ENCODE results near the gene ELOB. TPM values are rescaled to one million over a fixed set of nuclear protein-coding genes. Genes with fewer than 3 reads are reported as not detected.

ELOB gene
- total RNA-seq, 1 experiment from 2014 or later = 319 TPM

DNA sequence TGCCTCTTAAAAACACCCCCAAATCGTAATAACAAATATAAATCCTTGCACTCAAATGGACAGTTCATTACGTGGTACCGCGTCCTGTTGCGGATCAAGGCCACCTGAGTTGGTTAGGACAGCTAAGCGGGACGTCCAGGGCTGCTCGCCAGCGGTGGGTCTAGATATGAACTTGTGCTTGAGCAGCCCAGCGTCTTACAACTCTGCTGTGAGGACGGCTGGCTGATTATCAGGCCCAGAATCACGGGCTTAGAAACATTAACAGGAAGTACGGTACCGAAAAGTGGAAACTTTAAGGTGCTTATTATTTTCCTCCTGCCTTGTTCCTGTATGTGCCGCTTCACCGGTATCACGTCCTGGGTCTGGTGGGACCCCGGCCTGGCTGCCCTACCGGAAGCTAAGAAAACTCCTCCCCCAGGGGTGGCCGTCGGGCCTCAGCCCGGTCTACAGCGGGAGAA is 25.5 kb downstream of the ELOB start:
- TF ChIP-seq CTCF (conservative IDR thresholded peaks at IDR 0.05) = no peak
- no peak overlapping the region for H3K23ac ChIP-seq (ENCODE audit: insufficient read length, low read depth, low read length)
- peak overlapping the region; percentile 93 for H3K27ac ChIP-seq (ENCODE audit: insufficient read length, low read depth, low read length)
- no peak overlapping the region for H2BK5ac ChIP-seq (ENCODE audit: insufficient read length, low read length)
- no peak overlapping the region for H2AFZ ChIP-seq (ENCODE audit: low read length)
- Mint-ChIP-seq H3K36me3 (ENCODE audit: insufficient read depth in 1 of 3, low read depth in 3 of 3) (peaks cover 38 to 45% (median 45%) of the 10 kb centered on the region in 3 experiments), H3K4me1 (peaks cover 35 to 41% of the 10 kb centered on the region in 2 experiments), H3K9me3 (peaks cover 0 to 3% of the 10 kb centered on the region in 2 experiments; a peak in 2 of 5 replicates), H3K4me3 (peak overlapping the region; percentile 90 to 94), H3K27me3 (ENCODE audit: low read depth) (peaks cover 2% of the 10 kb centered on the region; the same call in 1 of the 2 replicates), H3K27ac (peak overlapping the region; percentile 99 to 100 (median 99))
- WGBS (ENCODE audit: extremely low coverage, insufficient read length, low lambda C conversion rate) = no CpG with 5 or more reads among the region's 23 CpGs
- DNase-seq = peak; percentile 90
- H3K56ac ChIP-seq (ENCODE audit: insufficient read length, low read depth, low read length) = peak overlapping the region; percentile 69
- peak overlapping the region; percentile 96 for H3K9ac ChIP-seq (ENCODE audit: extremely low read depth, insufficient read length, low read length)
- H2AK5ac ChIP-seq (ENCODE audit: insufficient read length, low read length) = peak overlapping the region; percentile 52
- peaks cover 34% of the 10 kb centered on the region for H3K79me2 ChIP-seq (ENCODE audit: insufficient read depth, low read length)
- H2BK15ac ChIP-seq (ENCODE audit: low read depth, low read length) = no peak overlapping the region
- H2BK120ac ChIP-seq (ENCODE audit: low read depth, low read length, poor library complexity, severe bottlenecking) = no peak overlapping the region
- H4K5ac ChIP-seq (ENCODE audit: insufficient read length, low read depth, low read length) = peak overlapping the region; percentile 93
- no peak overlapping the region for H2BK20ac ChIP-seq (ENCODE audit: low read depth, low read length, poor library complexity, severe bottlenecking)
- H3K9me3 ChIP-seq (ENCODE audit: control insufficient read depth, low read depth, low read length) = no peaks in the 10 kb centered on the region
- peaks cover 3% of the 10 kb centered on the region; the same call in 1 of the 2 replicates for H3K4me1 ChIP-seq (ENCODE audit: insufficient read depth, low read length)
- H3T11ph ChIP-seq (ENCODE audit: low read length) = no peak overlapping the region
- H4K91ac ChIP-seq (ENCODE audit: insufficient read length, low read depth, low read length) = peak overlapping the region; percentile 6
- peaks cover 8% of the 10 kb centered on the region for H3K23me2 ChIP-seq (ENCODE audit: insufficient read length, low read depth, low read length, poor library complexity, severe bottlenecking)
- no peak overlapping the region for H2BK12ac ChIP-seq (ENCODE audit: insufficient read length, low read depth, low read length)
- H3K4ac ChIP-seq (ENCODE audit: low read depth, low read length) = no peak overlapping the region; the same call in 1 of the 2 replicates
- H4K20me1 ChIP-seq (ENCODE audit: control insufficient read depth, insufficient read depth, insufficient read length) = no peaks in the 10 kb centered on the region
- H3K14ac ChIP-seq (ENCODE audit: insufficient read depth, low read length) = peak overlapping the region; percentile 97; the same call in 1 of the 2 replicates
- peak overlapping the region; percentile 96 for H3K4me2 ChIP-seq (ENCODE audit: insufficient read depth, insufficient read length, low read length)
- H3K79me1 ChIP-seq (ENCODE audit: insufficient read depth, low read depth, low read length, poor library complexity, severe bottlenecking) = peaks cover 2% of the 10 kb centered on the region
- peak overlapping the region; percentile 86 for H4K8ac ChIP-seq (replicated peaks; ENCODE audit: insufficient read length, low read depth, low read length)
- H3K27me3 ChIP-seq (ENCODE audit: insufficient read depth, low read length) = no peaks in the 10 kb centered on the region
- H3K18ac ChIP-seq (ENCODE audit: insufficient read length, low read depth, low read length) = peak overlapping the region; percentile 94
